ENCODE data around the gene CATSPERD.

DNA sequence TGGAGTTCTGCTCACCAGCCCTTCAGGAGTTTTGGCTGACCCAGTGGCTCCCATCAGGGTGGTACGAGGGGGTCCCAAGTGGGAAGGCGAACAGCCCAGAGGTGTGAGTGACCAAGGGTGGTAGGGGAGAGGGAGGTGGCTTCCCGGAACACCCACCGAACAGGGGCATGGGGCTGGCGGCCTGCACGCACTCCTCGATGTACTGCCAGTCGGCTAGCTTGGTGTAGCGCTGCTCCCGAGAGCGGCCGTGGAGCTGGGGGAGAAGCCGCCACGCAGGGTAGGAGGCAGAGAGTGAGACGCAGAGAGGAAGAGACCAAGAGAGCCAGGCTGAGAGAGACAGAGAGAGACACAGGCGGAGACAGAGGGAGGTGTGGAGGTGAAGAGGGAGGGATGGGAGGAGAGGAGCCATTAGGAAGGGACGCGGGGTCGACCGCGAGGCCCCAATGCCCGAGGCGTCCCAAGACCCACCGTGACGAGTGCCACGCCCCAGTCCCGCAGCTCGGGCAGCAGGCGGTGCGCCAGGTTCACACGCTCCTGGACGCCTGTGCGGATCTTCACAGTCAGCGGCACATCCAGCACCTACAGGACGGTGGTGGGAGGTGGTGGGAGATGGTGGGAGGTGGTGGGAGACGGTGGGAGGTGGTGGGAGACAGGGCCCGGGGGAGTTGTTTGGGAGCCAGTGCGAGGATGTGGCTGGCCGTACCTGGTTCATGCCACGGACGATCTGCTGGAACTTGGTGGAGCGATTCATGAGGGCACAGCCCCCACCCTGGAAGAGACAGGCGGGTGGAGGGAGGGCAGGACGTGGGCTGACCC is 66.4 kb downstream of the CATSPERD start:
- TF ChIP-seq, protein P1, sequence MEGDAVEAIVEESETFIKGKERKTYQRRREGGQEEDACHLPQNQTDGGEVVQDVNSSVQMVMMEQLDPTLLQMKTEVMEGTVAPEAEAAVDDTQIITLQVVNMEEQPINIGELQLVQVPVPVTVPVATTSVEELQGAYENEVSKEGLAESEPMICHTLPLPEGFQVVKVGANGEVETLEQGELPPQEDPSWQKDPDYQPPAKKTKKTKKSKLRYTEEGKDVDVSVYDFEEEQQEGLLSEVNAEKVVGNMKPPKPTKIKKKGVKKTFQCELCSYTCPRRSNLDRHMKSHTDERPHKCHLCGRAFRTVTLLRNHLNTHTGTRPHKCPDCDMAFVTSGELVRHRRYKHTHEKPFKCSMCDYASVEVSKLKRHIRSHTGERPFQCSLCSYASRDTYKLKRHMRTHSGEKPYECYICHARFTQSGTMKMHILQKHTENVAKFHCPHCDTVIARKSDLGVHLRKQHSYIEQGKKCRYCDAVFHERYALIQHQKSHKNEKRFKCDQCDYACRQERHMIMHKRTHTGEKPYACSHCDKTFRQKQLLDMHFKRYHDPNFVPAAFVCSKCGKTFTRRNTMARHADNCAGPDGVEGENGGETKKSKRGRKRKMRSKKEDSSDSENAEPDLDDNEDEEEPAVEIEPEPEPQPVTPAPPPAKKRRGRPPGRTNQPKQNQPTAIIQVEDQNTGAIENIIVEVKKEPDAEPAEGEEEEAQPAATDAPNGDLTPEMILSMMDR (IDR thresholded peaks at IDR 0.05) = no peak
- TF ChIP-seq CBX8 (IDR thresholded peaks at IDR 0.05) (no peak), ZFP36 (IDR thresholded peaks at IDR 0.05; ENCODE audit: borderline replicate concordance, partially characterized antibody) (no peak)

Measured in A549 (cell line).